ENCODE results near the gene GTF2E1.

The GTF2E1 gene

GRCh38 chr3:120800625-120801024 lies 58.1 kb downstream of the GTF2E1 start:
- no peak for TF ChIP-seq CTCF (IDR thresholded peaks at IDR 0.05; ENCODE audit: extremely low read depth, missing control alignments)
- no peak for DNase-seq (ENCODE audit: low spot score)

GRCh38 chr3:120801484-120801883 lies 58.9 kb downstream of the GTF2E1 start:
- no peak for TF ChIP-seq CTCF (IDR thresholded peaks at IDR 0.05; ENCODE audit: extremely low read depth, missing control alignments)
- DNase-seq (ENCODE audit: low spot score): no peak

- no peak for TF ChIP-seq CTCF (IDR thresholded peaks at IDR 0.05; ENCODE audit: extremely low read depth, missing control alignments)
- no peak for DNase-seq (ENCODE audit: low spot score)
Observed at GRCh38 chr3:120802916-120803315, 60.4 kb downstream of the GTF2E1 start.

GRCh38 chr3:120816728-120817127 lies 74.2 kb downstream of the GTF2E1 start:
- DNase-seq (ENCODE audit: low spot score): no peak
- no peak for TF ChIP-seq CTCF (IDR thresholded peaks at IDR 0.05; ENCODE audit: extremely low read depth, missing control alignments)

GRCh38 chr3:120820748-120821147 lies 78.2 kb downstream of the GTF2E1 start:
- no peak for TF ChIP-seq CTCF (IDR thresholded peaks at IDR 0.05; ENCODE audit: extremely low read depth, missing control alignments)
- no peak for DNase-seq (ENCODE audit: low spot score)

- no peak for DNase-seq (ENCODE audit: low spot score)
- TF ChIP-seq CTCF (IDR thresholded peaks at IDR 0.05; ENCODE audit: extremely low read depth, missing control alignments): no peak
Observed at GRCh38 chr3:120821426-120821825, 78.9 kb downstream of the GTF2E1 start.

- no peak for TF ChIP-seq CTCF (IDR thresholded peaks at IDR 0.05; ENCODE audit: extremely low read depth, missing control alignments)
- no peak for DNase-seq (ENCODE audit: low spot score)
Observed at GRCh38 chr3:120823156-120823555, 80.6 kb downstream of the GTF2E1 start.

All from GM20000 (cell line).